HEK293 (cell line): ENCODE data around the gene ARHGAP35.

ENCODE experiments used
- CTCF ChIA-PET: fragments of 350-600 bp; formaldehyde crosslinking; extraction: SDS; loops from one replicate; lab custom pipeline; 2021; ENCODE audit warnings: antibody characterized with exemption; lab: Yijun Ruan, JAX
- POLR2A ChIA-PET: fragments of 300-600 bp; formaldehyde crosslinking; extraction: SDS; loops from one replicate; lab custom pipeline; 2020; ENCODE audit warnings: antibody characterized with exemption, inconsistent platforms; lab: Yijun Ruan, JAX
- H3K27ac ChIP-seq: fragments of 200-500 bp; sonication (Bioruptor generic); 2 replicates; pipeline ENCODE4 v1.5.1; 2014; ENCODE audit warnings: low read depth, low read length, control low read depth, inconsistent platforms; ENCODE audit errors: extremely low read depth
- H3K36me3 ChIP-seq, 2 experiments: fragments of 200-500 bp in 1 of 2; sonication (Bioruptor generic) in 1 of 2; 1 replicate in 1 of 2; 2 replicates in 1 of 2; pipeline ENCODE4 v1.5.1; 2014 to 2017; ENCODE audit warnings: inconsistent platforms in 2 of 2, low read length in 2 of 2; ENCODE audit not compliant: control insufficient read depth in 2 of 2, insufficient read depth in 1 of 2
- H3K4me1 ChIP-seq: fragments of 200-500 bp; sonication (Bioruptor generic); 2 replicates; pipeline ENCODE4 v1.5.1; 2014; ENCODE audit warnings: mild to moderate bottlenecking, low read length, inconsistent platforms; ENCODE audit not compliant: control insufficient read depth, insufficient read depth
- H3K4me3 ChIP-seq: 2 replicates; pipeline ENCODE4 v1.5.1; 2011; ENCODE audit warnings: low read depth, mild to moderate bottlenecking, control low read depth, low read length, moderate library complexity
- H3K9me3 ChIP-seq: fragments of 200-500 bp; sonication (Bioruptor generic); 2 replicates; pipeline ENCODE4 v1.5.1; 2014; ENCODE audit warnings: low read depth, low read length, inconsistent platforms; ENCODE audit not compliant: control insufficient read depth, insufficient read depth
- GFI1B ChIP-seq: fragments of 450-650 bp; formaldehyde crosslinking; IDR thresholded peaks from 2 replicates; pipeline ENCODE4 v1.5.1; 2016; ENCODE audit warnings: missing biosample characterization, missing genetic modification characterization
- IKZF3 ChIP-seq: fragments of 450-650 bp; IDR thresholded peaks from 2 replicates; pipeline ENCODE4 v1.5.0; 2018; ENCODE audit warnings: missing biosample characterization, mild to moderate bottlenecking, missing genetic modification characterization, moderate library complexity
- KLF16 ChIP-seq: fragments of 450-650 bp; formaldehyde crosslinking; IDR thresholded peaks from 2 replicates; pipeline ENCODE4 v1.5.1; 2017; ENCODE audit warnings: missing biosample characterization, missing genetic modification characterization
- OSR2 ChIP-seq: fragments of 450-650 bp; formaldehyde crosslinking; IDR thresholded peaks from 2 replicates; pipeline ENCODE4 v1.5.1; 2016; ENCODE audit warnings: missing biosample characterization, missing genetic modification characterization
- PRDM1 ChIP-seq: fragments of 450-650 bp; formaldehyde crosslinking; IDR thresholded peaks from 2 replicates; pipeline ENCODE4; 2016; ENCODE audit warnings: missing biosample characterization, missing genetic modification characterization
- SCRT1 ChIP-seq: fragments of 450-650 bp; formaldehyde crosslinking; IDR thresholded peaks from 2 replicates; pipeline ENCODE4 v1.5.1; 2016; ENCODE audit warnings: missing biosample characterization, missing genetic modification characterization, borderline replicate concordance
- SCRT2 ChIP-seq: fragments of 450-650 bp; formaldehyde crosslinking; IDR thresholded peaks from 2 replicates; pipeline ENCODE4 v1.5.1; 2016; ENCODE audit warnings: missing biosample characterization, missing genetic modification characterization
- ZBTB17 ChIP-seq: fragments of 450-650 bp; formaldehyde crosslinking; IDR thresholded peaks from 2 replicates; pipeline ENCODE4 v1.5.1; 2016; ENCODE audit warnings: missing biosample characterization, missing genetic modification characterization
- ZBTB20 ChIP-seq: fragments of 450-650 bp; formaldehyde crosslinking; IDR thresholded peaks from 2 replicates; pipeline ENCODE4 v1.5.1; 2016; ENCODE audit warnings: missing biosample characterization, missing genetic modification characterization
- ZBTB6 ChIP-seq: fragments of 450-650 bp; formaldehyde crosslinking; IDR thresholded peaks from 2 replicates; pipeline ENCODE4 v1.5.1; 2017; ENCODE audit warnings: missing biosample characterization, missing genetic modification characterization
- ZNF114 ChIP-seq: fragments of 450-650 bp; formaldehyde crosslinking; IDR thresholded peaks from 2 replicates; pipeline ENCODE4 v1.5.0; 2017; ENCODE audit warnings: missing biosample characterization, missing genetic modification characterization
- ZNF148 ChIP-seq: fragments of 450-650 bp; formaldehyde crosslinking; IDR thresholded peaks from 2 replicates; pipeline ENCODE4 v1.5.0; 2017; ENCODE audit warnings: missing biosample characterization, missing genetic modification characterization, borderline replicate concordance
- ZNF169 ChIP-seq: fragments of 450-650 bp; formaldehyde crosslinking; IDR thresholded peaks from 2 replicates; pipeline ENCODE4 v1.5.1; 2016; ENCODE audit warnings: missing biosample characterization, missing genetic modification characterization
- ZNF214 ChIP-seq: fragments of 450-650 bp; formaldehyde crosslinking; IDR thresholded peaks from 2 replicates; pipeline ENCODE4 v1.5.1; 2017; ENCODE audit warnings: missing biosample characterization, mild to moderate bottlenecking, missing genetic modification characterization, borderline replicate concordance
- ZNF239 ChIP-seq: fragments of 450-650 bp; formaldehyde crosslinking; IDR thresholded peaks from 2 replicates; pipeline ENCODE4 v1.5.1; 2016; ENCODE audit warnings: missing biosample characterization, missing genetic modification characterization
- ZNF341 ChIP-seq: fragments of 450-650 bp; formaldehyde crosslinking; IDR thresholded peaks from 2 replicates; pipeline ENCODE4; 2016; ENCODE audit warnings: low read depth, missing biosample characterization, missing genetic modification characterization
- ZNF416 ChIP-seq: fragments of 450-650 bp; formaldehyde crosslinking; IDR thresholded peaks from 2 replicates; pipeline ENCODE4 v1.5.1; 2016; ENCODE audit warnings: missing biosample characterization, missing genetic modification characterization
- ZNF433 ChIP-seq: fragments of 450-650 bp; formaldehyde crosslinking; IDR thresholded peaks from 2 replicates; pipeline ENCODE4 v1.5.1; 2016; ENCODE audit warnings: missing biosample characterization, missing genetic modification characterization, low read depth
- ZNF600 ChIP-seq: fragments of 450-650 bp; formaldehyde crosslinking; IDR thresholded peaks from 2 replicates; pipeline ENCODE4 v1.5.1; 2016; ENCODE audit warnings: missing biosample characterization, missing genetic modification characterization
- ZNF654 ChIP-seq: fragments of 450-650 bp; formaldehyde crosslinking; IDR thresholded peaks from 2 replicates; pipeline ENCODE4 v1.5.1; 2016; ENCODE audit warnings: low read depth, missing biosample characterization, missing genetic modification characterization
- ZNF843 ChIP-seq: fragments of 450-650 bp; formaldehyde crosslinking; IDR thresholded peaks from 2 replicates; pipeline ENCODE4 v1.5.1; 2016; ENCODE audit warnings: missing biosample characterization, missing genetic modification characterization
- TF ChIP-seq, protein P1 (sequence below): fragments of 450-650 bp; IDR thresholded peaks from 2 replicates; pipeline ENCODE4 v1.5.1; 2018; ENCODE audit warnings: missing biosample characterization, mild to moderate bottlenecking, missing genetic modification characterization
- TF ChIP-seq, protein P2 (sequence below): fragments of 450-650 bp; formaldehyde crosslinking; IDR thresholded peaks from 2 replicates; pipeline ENCODE4 v1.5.1; 2017; ENCODE audit warnings: missing biosample characterization, missing genetic modification characterization

Gene ARHGAP35

GRCh38 chr19:46898731-46899130, 37.9 kb downstream of the ARHGAP35 start (continued):
- TF ChIP-seq, protein P1, sequence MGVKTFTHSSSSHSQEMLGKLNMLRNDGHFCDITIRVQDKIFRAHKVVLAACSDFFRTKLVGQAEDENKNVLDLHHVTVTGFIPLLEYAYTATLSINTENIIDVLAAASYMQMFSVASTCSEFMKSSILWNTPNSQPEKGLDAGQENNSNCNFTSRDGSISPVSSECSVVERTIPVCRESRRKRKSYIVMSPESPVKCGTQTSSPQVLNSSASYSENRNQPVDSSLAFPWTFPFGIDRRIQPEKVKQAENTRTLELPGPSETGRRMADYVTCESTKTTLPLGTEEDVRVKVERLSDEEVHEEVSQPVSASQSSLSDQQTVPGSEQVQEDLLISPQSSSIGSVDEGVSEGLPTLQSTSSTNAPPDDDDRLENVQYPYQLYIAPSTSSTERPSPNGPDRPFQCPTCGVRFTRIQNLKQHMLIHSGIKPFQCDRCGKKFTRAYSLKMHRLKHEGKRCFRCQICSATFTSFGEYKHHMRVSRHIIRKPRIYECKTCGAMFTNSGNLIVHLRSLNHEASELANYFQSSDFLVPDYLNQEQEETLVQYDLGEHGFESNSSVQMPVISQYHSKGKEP = peak; percentile 97
- TF ChIP-seq ZBTB17 (tag by site-specific recombination) (peak; percentile 79), ZNF600 (tag by site-specific recombination) (peak; percentile 82; the same call in 1 of the 2 replicates), ZNF654 (tag by site-specific recombination) (no peak), ZNF214 (no peak), ZBTB6 (no peak), ZNF114 (no peak), ZNF169 (no peak), ZNF239 (no peak), IKZF3 (no peak), ZNF433 (tag by site-specific recombination) (no peak), OSR2 (tag by site-specific recombination) (peak; percentile 81), ZBTB20 (peak; percentile 63; the same call in 1 of the 2 replicates)

- peak; percentile 50; the same call in 1 of the 2 replicates for TF ChIP-seq SCRT2 (tag by site-specific recombination)
- TF ChIP-seq ZNF148 (tag by site-specific recombination) = no peak
- TF ChIP-seq KLF16 = no peak
- 0 out of 2 replicates have a peak, but pooled peaks have one; percentile 13 for TF ChIP-seq SCRT1 (tag by site-specific recombination)
- TF ChIP-seq, all 188 proteins: peak for 2
- Histone ChIP-seq H3K4me1 (peaks cover 49% of the 10 kb centered on the region), H3K9me3 (no peaks in the 10 kb centered on the region), H3K36me3 (no peaks in the 10 kb centered on the region; a peak in 1 of 3 replicates), H3K27ac (no peak overlapping the region), H3K4me3 (no peak overlapping the region)
- POLR2A ChIA-PET = no interaction called here
- CTCF ChIA-PET = interaction anchor here (0.8 to 1.0 kb wide), 2 partner anchors 19 to 92 kb away, joined by 3 read pairs; no protein-coding TSS in a partner anchor
These were observed 39.5 kb downstream of the ARHGAP35 start for GRCh38 chr19:46900341-46900740.

DNA sequence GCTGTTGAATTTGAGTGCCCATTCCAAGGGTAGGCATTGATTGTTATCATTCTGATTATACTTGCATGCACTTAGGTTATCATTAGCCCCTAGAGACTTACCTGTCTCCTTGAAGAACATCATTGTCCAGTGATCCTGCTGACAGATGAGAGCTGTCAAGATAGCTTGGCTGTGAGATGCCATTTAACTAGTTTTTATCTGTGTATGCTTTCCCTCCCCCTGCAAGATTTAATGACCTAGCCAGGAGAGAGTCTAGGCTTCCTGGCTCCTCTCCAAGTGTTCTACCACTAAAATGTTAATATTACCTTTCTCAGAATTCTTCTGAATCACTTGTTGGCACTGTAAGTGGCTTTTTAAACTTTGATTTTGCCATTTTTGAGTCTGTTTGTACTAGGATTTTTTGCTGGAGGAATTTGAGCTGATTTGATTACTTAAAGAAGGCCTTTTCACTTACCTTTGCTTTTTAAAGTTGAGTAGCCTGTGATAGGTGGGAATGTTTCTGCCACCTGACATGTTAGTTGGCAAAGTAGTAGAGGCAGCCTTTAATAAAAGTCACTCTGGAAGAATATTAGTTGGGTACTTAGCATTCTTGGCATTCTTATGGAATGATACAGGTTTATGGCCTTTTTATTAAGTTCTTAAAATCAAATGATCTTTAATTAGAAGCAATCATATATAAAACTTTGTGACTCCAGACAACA, 41.1 kb downstream of the ARHGAP35 start:
- H3K36me3 ChIP-seq = no peaks in the 10 kb centered on the region; a peak in 1 of 3 replicates
- peak overlapping the region; percentile 28; the same call in 1 of the 2 replicates for H3K27ac ChIP-seq
- ChIA-PET POLR2A (no interaction called here), CTCF (interaction anchor here (0.6 to 1.2 kb wide), 5 partner anchors 42 to 697 kb away, joined by 3 to 5 read pairs (median 3); no protein-coding TSS in a partner anchor)
- no peak overlapping the region for H3K4me3 ChIP-seq
- H3K4me1 ChIP-seq = peaks cover 49% of the 10 kb centered on the region
- H3K9me3 ChIP-seq = no peaks in the 10 kb centered on the region
- no peak for TF ChIP-seq ZNF416 (tag by site-specific recombination)
- peak; percentile 66 for TF ChIP-seq ZNF341 (tag by site-specific recombination)
- peak; percentile 51; the same call in 1 of the 2 replicates for TF ChIP-seq ZNF843 (tag by site-specific recombination)
- TF ChIP-seq PRDM1 (tag by site-specific recombination) = peak; percentile 64; the same call in 1 of the 2 replicates
- peak; percentile 35; the same call in 1 of the 2 replicates for TF ChIP-seq GFI1B (tag by site-specific recombination)
- TF ChIP-seq, protein P2, sequence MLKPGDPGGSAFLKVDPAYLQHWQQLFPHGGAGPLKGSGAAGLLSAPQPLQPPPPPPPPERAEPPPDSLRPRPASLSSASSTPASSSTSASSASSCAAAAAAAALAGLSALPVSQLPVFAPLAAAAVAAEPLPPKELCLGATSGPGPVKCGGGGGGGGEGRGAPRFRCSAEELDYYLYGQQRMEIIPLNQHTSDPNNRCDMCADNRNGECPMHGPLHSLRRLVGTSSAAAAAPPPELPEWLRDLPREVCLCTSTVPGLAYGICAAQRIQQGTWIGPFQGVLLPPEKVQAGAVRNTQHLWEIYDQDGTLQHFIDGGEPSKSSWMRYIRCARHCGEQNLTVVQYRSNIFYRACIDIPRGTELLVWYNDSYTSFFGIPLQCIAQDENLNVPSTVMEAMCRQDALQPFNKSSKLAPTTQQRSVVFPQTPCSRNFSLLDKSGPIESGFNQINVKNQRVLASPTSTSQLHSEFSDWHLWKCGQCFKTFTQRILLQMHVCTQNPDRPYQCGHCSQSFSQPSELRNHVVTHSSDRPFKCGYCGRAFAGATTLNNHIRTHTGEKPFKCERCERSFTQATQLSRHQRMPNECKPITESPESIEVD = peak; percentile 83
